A673 (cell line): ENCODE measurements around the gene FARP2. TPM values are rescaled to one million over a fixed set of nuclear protein-coding genes. Genes with fewer than 3 reads are reported as not detected.

ENCODE experiments used
- BruUV-seq: library from RNA; stranded (reverse); fragments of 400-500 nt; replicated peaks from 2 replicates; lab custom pipeline; 2021; lab: Mats Ljungman, UMichigan
- CTCF ChIA-PET: fragments of 300-600 bp; sonication (Branson Sonifier 250); formaldehyde crosslinking; loops from one replicate; lab custom pipeline; 2022; ENCODE audit warnings: antibody characterized with exemption; lab: Charles Lee
- POLR2A ChIA-PET: fragments of 300-600 bp; sonication (Branson Sonifier 250); formaldehyde crosslinking; loops from one replicate; lab custom pipeline; 2022; ENCODE audit warnings: antibody characterized with exemption; ENCODE audit not compliant: low non-redundant PET; lab: Charles Lee
- DNase-seq: peaks from one replicate; pipeline ENCODE4 v3.0.0-alpha.2; 2015; ENCODE audit warnings: low spot score
- H3K27ac ChIP-seq: fragments of 200-600 bp; sonication (generic); 2 replicates; pipeline ENCODE4 v1.5.1; 2016; ENCODE audit warnings: mixed run types, low read depth, mild to moderate bottlenecking, mixed read lengths, antibody characterized with exemption, low read length; ENCODE audit not compliant: poor library complexity, severe bottlenecking
- H3K27me3 ChIP-seq: fragments of 200-600 bp; sonication (generic); replicated peaks from 2 replicates; pipeline ENCODE4 v1.6.1; 2017; ENCODE audit warnings: mixed run types, low read depth, mild to moderate bottlenecking, mixed read lengths, antibody characterized with exemption, low read length; ENCODE audit not compliant: insufficient read depth, poor library complexity
- H3K36me3 ChIP-seq: fragments of 200-600 bp; sonication (generic); 2 replicates; pipeline ENCODE4 v1.6.1; 2016; ENCODE audit warnings: mixed run types, mild to moderate bottlenecking, mixed read lengths, antibody characterized with exemption, low read length; ENCODE audit not compliant: insufficient read depth, poor library complexity, severe bottlenecking
- H3K4me1 ChIP-seq: fragments of 200-600 bp; sonication (generic); 2 replicates; pipeline ENCODE4 v1.6.1; 2017; ENCODE audit warnings: mixed run types, mild to moderate bottlenecking, mixed read lengths, antibody characterized with exemption, low read length; ENCODE audit not compliant: insufficient read depth, poor library complexity, severe bottlenecking
- H3K4me3 ChIP-seq: fragments of 200-600 bp; sonication (generic); 2 replicates; pipeline ENCODE4 v1.5.1; 2016; ENCODE audit warnings: low read depth, mixed run types, mild to moderate bottlenecking, mixed read lengths, low read length; ENCODE audit not compliant: poor library complexity, severe bottlenecking
- H3K9me3 ChIP-seq: fragments of 200-600 bp; sonication (generic); 2 replicates; pipeline ENCODE4 v1.6.1; 2016; ENCODE audit warnings: mixed run types, low read depth, mild to moderate bottlenecking, mixed read lengths, antibody characterized with exemption, low read length; ENCODE audit not compliant: poor library complexity, severe bottlenecking
- CTCF ChIP-seq: fragments of 300-800, 200-600 bp; sonication (generic); conservative IDR thresholded peaks from 2 replicates; pipeline ENCODE4 v1.5.1; 2017; ENCODE audit warnings: low read depth, mild to moderate bottlenecking, antibody characterized with exemption, low read length, moderate library complexity, mixed read lengths
- EZH2 ChIP-seq: fragments of 200-600 bp; sonication (generic); IDR thresholded peaks from 2 replicates; pipeline ENCODE4 v1.6.1; 2017; ENCODE audit warnings: borderline replicate concordance, low read depth, mild to moderate bottlenecking, mixed read lengths, antibody characterized with exemption, low read length; ENCODE audit not compliant: poor library complexity, severe bottlenecking
- intact Hi-C: fragments of 100-400 bp; cut with micrococcal nuclease; formaldehyde crosslinking; loops from one replicate; pipeline ENCODE4 v1.10.0; 2022; ENCODE audit not compliant: unreplicated experiment
- total RNA-seq: library from RNA; stranded (reverse); gene quantifications from 2 replicates; pipeline ENCODE4 v1.2.3, GENCODE V29; 2021

The FARP2 gene
- total RNA-seq, 1 experiment from 2014 or later: 53.3 TPM

GRCh38 chr2:241490825-241491506 is 134.9 kb downstream of the FARP2 start:
- BruUV-seq: no TSS peak
- ChIA-PET POLR2A (no interaction called here), CTCF (no interaction called here)
- Histone ChIP-seq H3K27me3 (no peaks in the 10 kb centered on the region), H3K27ac (no peak overlapping the region), H3K4me1 (no peaks in the 10 kb centered on the region), H3K36me3 (peaks cover 25% of the 10 kb centered on the region), H3K4me3 (no peak overlapping the region), H3K9me3 (no peaks in the 10 kb centered on the region)
- intact Hi-C loops: no loop called here
- no peak for DNase-seq
- no peak for TF ChIP-seq EZH2
- TF ChIP-seq CTCF: no peak

GRCh38 chr2:241491549-241492173 is 135.6 kb downstream of the FARP2 start:
- no peak for DNase-seq
- TF ChIP-seq CTCF (no peak), EZH2 (no peak)
- intact Hi-C loops: no loop called here
- BruUV-seq: no TSS peak
- H3K27me3 ChIP-seq: no peaks in the 10 kb centered on the region
- peaks cover 32% of the 10 kb centered on the region for H3K36me3 ChIP-seq
- H3K9me3 ChIP-seq: no peaks in the 10 kb centered on the region
- H3K27ac ChIP-seq: no peak overlapping the region
- ChIA-PET POLR2A (no interaction called here), CTCF (no interaction called here)
- H3K4me3 ChIP-seq: no peak overlapping the region
- no peaks in the 10 kb centered on the region for H3K4me1 ChIP-seq

GRCh38 chr2:241492174-241492565 is 136.1 kb downstream of the FARP2 start:
- TF ChIP-seq CTCF: no peak
- TF ChIP-seq EZH2: no peak
- BruUV-seq: no TSS peak
- H3K27ac ChIP-seq: no peak overlapping the region
- no peak for DNase-seq
- no peak overlapping the region for H3K4me3 ChIP-seq
- no peaks in the 10 kb centered on the region for H3K9me3 ChIP-seq
- H3K27me3 ChIP-seq: no peaks in the 10 kb centered on the region
- no peaks in the 10 kb centered on the region for H3K4me1 ChIP-seq
- peaks cover 37% of the 10 kb centered on the region for H3K36me3 ChIP-seq
- ChIA-PET POLR2A (no interaction called here), CTCF (no interaction called here)
- intact Hi-C loops: no loop called here
